DMS 273 (cell line): ENCODE data around the gene FCN1.

Experiments used
- DNase-seq: peaks from one replicate; lab custom pipeline; 2025; ENCODE audit not compliant: unreplicated experiment; lab: John Stamatoyannopoulos, UW

FCN1 gene

DNA sequence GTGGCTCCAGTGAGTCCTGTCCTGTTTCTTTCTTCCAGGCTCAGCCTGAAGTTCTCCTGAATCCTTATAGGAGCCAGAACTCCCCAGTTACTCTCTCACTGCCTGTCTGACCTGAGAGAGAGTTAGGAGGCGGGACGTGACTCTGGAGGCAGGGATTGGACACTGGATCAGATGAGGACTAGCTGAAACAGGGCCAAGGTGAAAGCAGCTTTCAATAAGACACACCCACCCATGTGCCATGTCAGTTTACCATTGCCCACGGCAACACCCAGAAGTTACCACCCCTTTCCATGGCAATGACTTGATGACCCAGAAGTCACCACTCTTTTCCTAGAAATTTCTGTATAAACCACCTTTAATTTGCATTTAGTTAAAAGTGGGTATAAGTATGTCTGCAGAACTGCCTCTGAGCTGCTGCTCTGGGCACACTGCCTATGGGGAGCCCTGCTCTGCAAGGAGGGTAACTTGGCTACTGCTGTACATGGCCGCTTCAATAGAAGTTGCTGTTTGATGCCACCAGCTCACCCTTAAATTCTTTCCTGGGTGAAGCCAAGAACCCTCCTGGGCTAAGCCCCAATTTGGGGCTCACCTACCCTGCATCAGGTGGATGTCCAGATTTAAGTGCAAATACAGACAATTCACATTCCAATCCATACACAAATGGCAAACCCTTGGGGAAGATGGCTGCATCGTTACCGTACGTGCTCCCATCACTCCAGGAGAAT is 23.4 kb downstream of the FCN1 start:
- DNase-seq, result peak; percentile 35

DNA sequence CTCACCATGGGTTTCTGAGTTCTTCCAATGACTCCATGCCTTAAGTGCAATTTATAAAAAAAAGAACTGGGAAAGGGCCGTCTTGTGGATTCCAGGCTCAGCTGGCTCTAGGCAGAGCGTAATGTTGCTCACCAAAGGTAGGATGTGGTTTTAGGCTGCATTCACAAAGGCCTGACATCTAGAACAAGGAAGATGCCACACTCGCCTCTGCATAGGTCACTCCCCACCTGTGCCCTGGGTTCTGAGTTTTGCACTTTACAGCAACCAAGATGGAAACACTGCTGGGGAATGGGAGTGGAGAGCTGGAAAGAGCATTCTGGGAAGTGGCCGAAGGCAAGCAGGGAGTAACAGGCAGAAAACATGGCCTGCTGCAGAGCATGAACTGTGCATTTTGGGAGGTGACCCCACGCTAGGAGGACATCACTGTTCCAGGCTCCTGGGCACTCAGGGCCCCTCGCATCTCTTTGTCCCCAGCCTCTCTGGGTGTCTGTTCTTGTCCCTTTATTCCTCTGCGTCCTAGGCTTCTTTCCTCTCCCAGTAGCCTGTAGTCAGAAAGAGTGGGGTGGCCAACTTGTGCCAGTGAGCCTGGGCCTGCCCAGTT is 24.8 kb downstream of the FCN1 start:
- DNase-seq, result no peak

DNA sequence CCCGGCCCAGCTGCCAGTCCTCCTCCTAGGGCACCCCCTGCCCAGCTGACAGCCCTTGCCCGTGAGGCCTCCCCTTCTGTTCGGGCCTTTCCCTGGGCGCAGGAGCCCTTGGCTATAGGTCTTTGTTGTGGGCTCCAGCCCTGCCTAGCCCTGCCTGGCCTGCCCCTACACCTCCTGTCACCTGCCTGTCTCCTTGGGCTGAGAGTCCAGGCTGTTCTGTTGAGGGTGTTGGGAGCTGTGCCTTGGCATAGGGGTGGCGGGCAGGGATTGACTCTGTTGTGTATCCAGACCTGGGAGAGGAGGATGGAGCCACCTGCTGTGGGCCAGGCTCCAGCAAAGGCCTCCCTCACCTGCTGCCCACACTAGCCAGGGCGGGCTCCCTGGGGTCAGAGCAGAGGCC is 25.5 kb downstream of the FCN1 start:
- DNase-seq, result peak; percentile 73

DNA sequence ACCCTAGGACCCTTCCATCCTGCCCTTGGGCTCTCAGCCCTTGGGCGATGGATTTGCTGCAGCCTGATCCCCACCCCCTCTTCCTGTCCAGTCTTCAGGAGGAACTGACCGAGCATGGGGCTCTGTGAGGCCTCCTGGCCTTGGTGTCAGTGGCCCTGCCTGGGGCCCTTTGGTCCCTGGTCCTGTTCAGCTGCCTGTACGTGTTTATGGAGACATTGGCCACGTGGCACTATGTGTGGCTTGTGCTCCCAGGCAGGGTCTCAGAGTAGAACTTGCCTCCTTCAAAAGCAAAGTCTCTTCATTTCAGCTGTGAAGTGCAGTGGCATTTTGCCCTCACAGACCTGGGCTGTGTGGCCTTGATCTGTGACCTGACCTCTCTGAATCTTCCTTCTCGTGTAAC is 26.0 kb downstream of the FCN1 start:
- DNase-seq, result no peak

DNA sequence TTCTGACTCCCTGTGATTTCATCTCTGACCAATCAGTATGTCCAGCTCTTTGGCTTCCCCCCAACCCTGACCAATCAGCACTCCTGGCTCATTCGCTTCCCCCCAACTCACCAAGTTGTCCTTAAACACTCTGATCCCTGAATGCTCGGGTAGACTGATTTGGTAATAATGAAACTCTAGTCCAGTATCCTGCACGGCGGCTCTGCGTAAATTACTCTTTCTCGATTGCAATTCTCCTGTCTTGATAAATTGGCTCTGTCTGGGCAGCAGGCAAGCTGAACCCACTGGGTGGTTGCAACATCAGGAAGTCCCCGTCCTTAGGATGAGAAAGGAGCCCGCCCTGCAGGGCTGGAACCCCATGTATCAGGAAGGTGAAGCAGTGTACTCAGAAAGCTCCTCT is 26.7 kb downstream of the FCN1 start:
- DNase-seq, result no peak

DNA sequence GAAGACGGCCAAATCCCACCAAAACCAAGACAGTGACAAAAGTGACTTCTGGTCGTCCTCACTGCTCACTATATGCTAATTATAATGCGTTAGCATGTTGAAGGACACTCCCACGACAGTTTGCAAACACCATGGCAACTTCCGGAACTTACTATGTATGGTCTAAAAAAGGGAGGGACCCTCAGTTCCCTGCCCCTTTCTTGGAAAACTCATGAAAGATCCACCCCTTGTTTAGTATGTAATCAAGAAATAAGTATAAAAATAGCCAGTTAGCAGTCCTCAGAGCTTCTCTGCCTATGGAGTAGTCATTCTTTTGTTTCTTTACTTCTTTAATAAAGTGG is 27.6 kb downstream of the FCN1 start:
- no peak for DNase-seq

DNA sequence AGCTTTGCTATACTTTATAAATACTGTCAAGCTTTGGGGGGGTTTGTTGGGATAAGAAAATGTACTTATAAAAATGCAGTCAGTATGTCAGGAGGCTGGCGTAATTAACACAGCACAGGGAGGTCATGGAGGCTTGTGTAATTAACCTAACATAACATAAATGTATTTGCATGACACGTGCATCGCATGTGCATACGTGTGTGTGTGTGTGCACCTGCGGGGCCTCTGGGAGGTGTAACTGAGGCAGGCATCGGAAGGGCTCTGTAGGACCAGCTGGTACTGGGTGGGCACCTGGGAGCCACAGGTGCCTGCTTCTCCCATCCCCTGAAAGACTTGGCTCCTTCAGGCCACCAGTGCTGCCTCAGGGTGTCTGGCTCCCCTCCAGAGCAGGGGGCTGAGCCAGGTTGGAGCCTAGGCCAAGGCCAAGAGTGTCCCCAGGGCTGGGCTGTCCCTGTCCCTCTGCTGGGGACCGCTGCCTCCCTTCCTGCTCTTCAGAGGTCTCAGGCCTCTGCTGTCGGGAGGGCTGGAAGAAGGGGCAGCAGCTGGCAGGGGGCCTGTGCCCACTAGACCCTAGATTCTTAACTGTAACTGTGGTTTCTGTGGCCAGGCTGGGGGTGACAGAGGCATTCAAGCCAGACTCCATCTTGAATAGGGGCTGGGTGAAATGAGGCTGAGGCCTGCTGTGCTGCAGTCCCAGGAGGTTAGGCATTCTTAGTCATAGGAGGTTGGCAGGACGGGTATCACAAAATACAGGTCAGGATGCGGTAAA is 28.1 kb downstream of the FCN1 start:
- no peak for DNase-seq

DNA sequence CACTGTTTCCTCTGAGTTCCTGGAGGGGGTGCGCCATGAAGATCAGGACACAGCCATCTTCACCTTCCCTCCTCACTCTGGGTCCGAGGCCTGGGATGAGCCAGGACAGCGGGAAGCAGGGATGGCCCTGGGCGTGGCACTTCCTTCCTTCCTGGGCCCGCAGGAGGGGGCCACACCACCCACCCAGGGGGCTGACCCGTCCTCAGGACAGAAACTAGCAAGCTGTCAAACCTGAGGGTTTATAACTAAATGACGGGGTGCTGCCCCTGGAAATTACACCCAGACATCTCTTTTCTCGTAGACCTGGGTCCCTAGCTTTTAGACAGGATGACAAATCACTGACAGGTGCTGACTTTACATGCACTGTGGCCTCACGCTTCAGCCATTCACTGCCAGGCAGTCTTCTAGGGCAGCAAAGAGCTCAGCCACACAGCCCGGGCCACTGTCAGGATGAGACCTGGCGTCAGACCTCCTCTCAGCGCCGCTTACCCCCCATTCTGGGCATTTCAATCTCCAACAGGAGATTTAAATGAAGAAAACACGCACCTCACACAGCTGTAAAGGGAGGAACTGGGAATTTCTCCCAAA is 29.0 kb downstream of the FCN1 start:
- no peak for DNase-seq

DNA sequence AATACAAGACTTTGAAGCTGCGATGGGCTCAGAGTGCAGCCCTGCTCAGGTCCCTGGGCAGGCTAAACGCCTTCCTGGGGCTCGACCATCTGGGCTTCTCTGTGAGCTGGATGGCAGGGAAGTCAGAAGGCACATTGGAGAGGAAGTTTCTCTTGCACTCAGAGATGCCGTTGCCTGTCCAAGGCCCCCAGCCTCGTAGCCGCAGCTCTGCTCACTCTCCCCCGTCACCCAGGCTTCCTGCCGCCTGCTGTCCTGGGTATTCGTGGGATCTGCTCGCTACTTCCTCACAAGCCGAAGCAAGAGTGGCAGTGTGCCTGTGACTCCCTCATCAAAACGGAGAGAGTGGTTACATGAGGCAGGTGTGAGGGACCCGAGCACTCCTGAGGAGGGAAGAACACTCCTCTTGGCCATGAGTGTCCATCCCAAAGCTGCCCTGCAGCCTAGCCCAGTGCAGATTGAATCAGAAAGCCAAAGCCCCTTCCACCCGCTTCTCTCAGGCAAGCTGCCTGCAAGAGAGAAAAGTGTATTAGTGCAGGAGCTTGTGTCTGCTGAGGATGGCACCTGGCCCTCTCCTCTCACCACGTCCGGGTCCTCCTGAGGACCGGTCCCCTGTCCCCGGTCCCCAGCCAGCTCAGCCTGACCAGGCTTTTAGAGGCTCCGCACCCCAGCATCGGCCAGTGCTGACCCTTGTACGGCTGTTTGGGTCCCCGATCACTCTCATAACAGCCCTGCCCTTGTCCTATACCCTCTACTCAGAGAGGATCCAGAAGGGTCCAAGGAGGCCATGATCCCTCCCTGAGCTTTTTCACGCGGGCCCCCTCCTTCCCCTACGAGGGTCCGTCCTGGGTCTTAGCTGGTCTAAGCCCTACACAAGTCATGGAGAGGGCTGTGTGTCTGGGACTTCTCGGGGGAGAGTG is 29.8 kb downstream of the FCN1 start:
- DNase-seq, result peak; percentile 40

DNA sequence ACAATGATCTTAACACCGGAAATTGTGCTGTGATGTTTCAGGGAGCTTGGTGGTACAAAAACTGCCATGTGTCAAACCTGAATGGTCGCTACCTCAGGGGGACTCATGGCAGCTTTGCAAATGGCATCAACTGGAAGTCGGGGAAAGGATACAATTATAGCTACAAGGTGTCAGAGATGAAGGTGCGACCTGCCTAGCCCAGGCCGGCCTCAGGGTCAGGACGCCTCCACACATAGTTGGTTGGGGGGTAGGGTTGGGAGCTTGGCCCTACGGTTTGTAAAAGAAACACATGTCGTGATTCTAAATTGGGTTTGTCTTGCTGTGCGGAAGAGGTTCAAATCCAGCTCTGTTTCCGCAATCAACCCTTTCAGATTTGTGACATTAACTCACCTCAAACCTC is 30.5 kb downstream of the FCN1 start:
- DNase-seq, result no peak

DNA sequence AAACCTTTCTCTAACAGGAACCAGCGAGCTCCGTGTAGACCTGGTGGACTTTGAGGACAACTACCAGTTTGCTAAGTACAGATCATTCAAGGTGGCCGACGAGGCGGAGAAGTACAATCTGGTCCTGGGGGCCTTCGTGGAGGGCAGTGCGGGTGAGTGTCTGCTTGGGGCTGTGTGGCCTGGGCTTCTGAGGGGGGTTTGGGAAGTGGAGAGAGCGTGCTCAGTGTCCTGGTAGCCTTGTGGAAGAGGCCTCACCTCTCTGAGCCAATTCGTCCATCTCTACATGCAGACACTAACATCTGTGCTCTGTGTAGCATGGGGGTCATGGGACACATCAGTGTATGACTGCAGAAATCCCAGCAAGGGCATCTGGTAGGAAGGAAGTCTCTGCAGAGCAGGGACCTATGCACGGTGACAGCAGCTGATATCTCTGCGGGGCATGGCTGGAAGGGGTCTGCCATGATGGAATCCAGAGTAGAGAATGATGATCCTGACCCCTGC is 31.2 kb downstream of the FCN1 start:
- no peak for DNase-seq

DNA sequence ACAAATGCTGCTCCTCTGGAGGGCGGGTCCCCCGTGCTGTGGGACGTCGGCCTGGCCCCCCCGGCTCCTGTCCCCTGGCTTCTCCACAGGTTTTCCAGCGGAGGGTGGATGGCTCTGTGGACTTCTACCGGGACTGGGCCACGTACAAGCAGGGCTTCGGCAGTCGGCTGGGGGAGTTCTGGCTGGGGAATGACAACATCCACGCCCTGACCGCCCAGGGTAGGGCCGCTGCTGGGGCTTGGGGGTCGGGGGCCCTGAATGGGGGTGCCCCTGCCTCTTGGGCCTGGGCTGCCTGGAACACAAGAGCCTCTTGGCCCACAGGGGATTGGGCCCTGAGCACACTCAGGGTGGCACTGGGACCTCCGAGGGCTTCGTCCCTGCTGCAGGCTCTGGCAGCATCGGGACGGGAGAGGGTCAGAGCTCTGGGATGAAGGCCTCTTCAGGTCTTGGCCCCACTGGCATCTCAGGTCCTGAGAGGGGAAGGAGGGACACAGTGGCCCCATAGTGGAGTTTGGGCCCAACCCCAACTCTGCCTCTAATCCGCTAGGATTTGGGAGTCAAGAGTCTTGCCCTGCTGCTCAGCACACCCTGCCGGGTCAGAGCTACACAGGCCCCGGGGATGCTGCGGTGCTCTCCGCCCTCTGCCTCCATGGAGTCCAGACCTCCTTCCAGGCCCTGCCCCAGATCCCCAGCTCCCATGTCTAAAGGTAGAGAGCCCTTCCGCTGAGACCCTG is 31.9 kb downstream of the FCN1 start:
- no peak for DNase-seq

DNA sequence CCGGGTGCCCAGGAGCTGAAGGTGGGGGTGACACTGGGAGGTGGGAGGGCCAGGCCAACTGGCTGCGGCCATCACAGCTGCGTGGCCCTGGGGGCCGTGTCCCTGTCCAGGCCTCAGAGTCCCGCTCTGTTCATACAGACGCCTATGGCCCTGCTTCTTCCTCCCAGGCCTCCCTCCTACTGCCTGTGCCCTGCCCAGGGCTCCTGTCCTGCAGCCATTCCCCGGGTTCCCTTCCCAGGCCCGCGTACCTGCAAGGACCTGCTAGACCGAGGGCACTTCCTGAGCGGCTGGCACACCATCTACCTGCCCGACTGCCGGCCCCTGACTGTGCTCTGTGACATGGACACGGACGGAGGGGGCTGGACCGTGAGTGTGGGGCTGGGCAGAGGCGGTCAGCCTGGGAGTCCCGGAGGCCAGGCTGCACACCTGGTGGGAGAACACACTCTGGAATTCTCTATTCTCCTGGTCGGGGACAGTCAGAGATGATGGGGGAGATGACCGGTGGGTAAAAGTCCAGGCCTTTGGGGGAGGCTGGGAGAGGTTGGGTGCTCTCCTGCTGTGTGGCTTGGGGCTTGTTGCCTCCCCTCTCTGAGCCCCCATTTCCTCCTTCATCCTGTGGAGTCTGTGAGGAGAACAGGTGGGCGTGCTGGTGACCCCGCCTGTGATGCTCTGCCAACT is 32.6 kb downstream of the FCN1 start:
- no peak for DNase-seq

DNA sequence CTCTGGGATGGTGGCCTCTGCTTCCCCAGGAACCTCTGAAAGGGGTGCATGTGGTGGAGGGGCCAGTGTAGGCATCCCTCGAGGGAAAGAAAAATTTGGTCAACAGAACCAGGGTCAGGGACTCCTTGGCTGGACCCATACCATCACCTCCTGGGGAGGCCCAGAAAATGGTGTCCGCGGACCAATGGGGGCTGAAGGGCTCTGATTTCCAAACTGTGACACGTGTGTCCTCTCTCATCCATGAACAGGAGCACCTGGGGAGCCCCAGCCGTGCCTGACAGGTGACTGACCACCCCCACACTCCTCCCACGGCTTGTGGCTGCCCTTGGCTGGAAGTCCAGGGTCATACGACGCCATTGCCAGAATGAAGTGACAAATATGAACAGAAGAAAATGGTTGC is 33.2 kb downstream of the FCN1 start:
- no peak for DNase-seq

DNA sequence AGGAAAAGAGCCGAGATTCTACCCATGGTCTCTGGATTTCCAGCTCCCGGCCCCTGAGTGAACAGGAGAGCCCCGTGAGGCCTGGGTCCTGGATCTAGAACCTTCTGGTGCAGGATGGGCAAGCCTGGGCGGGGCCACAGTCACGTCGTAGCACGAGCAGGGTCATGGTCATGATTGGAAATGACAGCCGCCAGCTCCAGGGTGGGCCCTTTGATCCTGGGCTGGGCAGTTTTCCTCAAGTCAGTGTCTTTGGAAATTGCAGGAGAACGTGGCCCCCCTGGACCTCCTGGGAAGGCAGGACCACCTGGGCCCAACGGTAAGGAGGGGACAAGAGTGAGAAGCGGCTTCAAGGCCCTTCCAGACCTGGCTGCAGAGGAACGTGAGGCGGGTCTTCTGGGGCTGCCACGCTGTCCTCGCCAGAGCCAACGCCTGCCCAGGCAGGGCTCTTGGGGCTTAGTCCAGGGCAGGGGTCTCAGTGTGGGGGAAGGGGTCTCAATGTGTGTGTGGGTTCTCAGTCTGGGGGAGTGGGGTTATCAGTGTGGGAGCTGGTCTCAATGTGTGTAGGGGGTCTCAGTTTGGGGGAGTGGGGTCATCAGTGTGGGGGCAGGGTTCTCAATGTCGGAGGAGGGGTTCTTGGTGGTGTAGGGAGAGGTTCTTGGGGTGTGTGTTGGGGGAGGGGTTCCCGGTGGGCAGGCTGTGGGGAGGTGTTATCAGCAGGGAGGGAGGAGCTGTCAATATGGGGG is 34.5 kb downstream of the FCN1 start:
- DNase-seq, result no peak

DNA sequence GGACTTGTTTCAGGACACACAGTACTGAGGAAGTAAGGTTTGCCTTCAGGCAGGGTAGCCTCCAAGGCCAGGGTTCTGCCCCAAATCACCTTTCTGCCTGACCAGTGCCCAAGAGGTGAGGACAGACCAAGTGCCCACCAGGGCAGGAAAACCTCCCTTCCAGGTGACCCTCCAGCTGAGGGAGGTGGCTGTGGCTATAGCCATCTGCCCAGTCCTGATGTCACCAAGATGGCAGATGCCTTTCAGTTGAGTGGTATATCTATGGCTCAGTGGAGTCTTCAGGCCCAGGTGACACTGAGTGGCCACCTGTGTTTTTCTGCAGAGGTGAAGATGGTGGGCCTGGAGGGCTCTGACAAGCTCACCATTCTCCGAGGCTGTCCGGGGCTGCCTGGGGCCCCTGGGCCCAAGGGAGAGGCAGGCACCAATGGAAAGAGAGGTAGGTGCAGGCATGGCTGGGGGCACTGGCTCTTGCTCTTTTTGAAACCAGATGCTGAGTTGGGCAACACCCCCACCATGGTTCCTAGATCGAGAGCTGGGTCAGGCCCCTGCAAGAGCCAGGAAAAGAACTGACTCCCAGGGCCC is 35.4 kb downstream of the FCN1 start:
- no peak for DNase-seq

DNA sequence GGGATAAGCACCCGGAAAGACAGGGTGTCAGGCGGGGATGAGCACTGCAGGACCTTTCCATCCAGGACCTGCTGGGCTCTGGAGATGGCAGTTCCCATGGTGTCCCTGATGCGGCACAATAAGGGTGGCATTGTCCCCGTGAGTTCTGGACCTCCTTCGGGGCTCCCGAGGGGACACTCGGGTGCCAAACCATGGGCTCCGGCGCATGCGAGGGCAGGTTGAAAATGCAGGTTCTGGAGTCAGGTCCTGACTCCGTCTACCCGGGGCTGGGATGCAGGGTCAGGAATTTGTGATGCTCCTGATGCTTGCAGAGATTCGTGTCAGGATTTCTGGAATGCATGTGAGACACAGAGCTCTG is 36.4 kb downstream of the FCN1 start:
- no peak for DNase-seq

DNA sequence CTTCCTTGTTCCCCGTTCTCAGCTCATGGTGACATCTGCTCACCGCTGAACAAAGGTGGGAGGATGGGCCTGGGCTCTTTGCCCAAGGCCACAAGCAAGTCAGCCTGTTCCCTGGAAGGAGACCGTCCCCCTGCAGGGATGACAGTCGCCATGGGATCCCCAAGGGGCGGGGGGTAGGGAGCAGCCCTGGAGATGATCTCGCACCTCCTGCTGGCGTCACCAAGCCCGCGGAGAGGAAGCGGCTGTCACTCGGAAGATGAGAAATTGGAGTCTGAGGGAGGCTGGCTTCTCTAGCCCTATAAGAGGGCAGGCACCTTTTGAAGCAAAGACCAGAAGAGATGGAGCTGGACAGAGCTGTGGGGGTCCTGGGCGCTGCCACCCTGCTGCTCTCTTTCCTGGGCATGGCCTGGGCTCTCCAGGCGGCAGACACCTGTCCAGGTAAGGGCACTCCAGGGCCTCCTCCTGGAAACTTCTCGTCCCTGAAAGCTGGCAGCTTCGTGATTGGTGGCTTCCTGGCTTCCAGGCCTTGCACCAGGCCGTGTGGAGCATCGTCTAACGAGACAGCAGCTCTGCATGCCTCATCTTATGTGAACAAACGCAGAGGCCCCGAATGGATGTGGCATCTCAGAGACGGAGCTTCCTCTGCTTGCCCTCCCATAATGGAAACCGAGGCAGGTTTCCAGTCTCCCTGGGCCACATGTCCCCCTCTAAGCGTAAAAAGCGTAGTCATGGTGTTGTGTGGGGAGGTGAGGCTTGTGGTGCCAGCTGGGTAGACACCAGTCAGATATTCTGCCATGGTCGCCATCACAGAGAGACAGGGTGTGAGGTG is 37.0 kb downstream of the FCN1 start, which contains the start of gene FCN2:
TSS of gene FCN2 (plus strand) at position 327 of the 829 bp plus-strand sequence. CDS start at position 339, 12 bp downstream.
- DNase-seq, result no peak
